Muscle layer of colon (tissue), 2 donors: ENCODE results near the gene RHBDF1.
A peak's percentile ranks its signal among the peaks of the same experiment; 100 is the strongest.

ENCODE experiments used
- H3K27ac ChIP-seq: one replicate; pipeline ENCODE4 v1.7.0; 2013; ENCODE audit warnings: low read depth, mild to moderate bottlenecking, low read length, moderate library complexity
- H3K27me3 ChIP-seq, 2 donors: one replicate each; pipeline ENCODE4 v1.7.0; 2013; ENCODE audit warnings: low read length in 2 of 2, mild to moderate bottlenecking in 2 of 2; ENCODE audit not compliant: insufficient read depth in 2 of 2, control insufficient read depth in 1 of 2
- H3K36me3 ChIP-seq: one replicate; pipeline ENCODE4 v1.7.0; 2013; ENCODE audit warnings: mild to moderate bottlenecking, low read length; ENCODE audit not compliant: insufficient read depth
- H3K4me1 ChIP-seq: one replicate; pipeline ENCODE4 v1.7.0; 2013; ENCODE audit warnings: mild to moderate bottlenecking, low read length; ENCODE audit not compliant: insufficient read depth
- H3K4me3 ChIP-seq, 2 donors: one replicate each; pipeline ENCODE4 v1.7.0; 2013; ENCODE audit warnings: low read length in 2 of 2, low read depth in 1 of 2, mild to moderate bottlenecking in 1 of 2, moderate library complexity in 1 of 2
- H3K9ac ChIP-seq: one replicate; pipeline ENCODE4 v1.7.0; 2013; ENCODE audit warnings: low read length
- H3K9me3 ChIP-seq: one replicate; pipeline ENCODE4 v1.7.0; 2013; ENCODE audit warnings: mild to moderate bottlenecking, low read length
- donor health status: abdominal sarcoma.
- donor health status: Adenocarcinoma of cecum.

RHBDF1 gene

GRCh38 chr16:60929-61878, 11.2 kb downstream of the RHBDF1 start:
- H3K9me3 ChIP-seq, result no peaks in the 10 kb centered on the region
- H3K4me1 ChIP-seq, result peaks cover 12% of the 10 kb centered on the region
- no peak overlapping the region for H3K9ac ChIP-seq
- H3K4me3 ChIP-seq, result no peak overlapping the region
- no peak overlapping the region for H3K27ac ChIP-seq
- H3K36me3 ChIP-seq, result peaks cover 62% of the 10 kb centered on the region
- H3K27me3 ChIP-seq, result no peaks in the 10 kb centered on the region

DNA sequence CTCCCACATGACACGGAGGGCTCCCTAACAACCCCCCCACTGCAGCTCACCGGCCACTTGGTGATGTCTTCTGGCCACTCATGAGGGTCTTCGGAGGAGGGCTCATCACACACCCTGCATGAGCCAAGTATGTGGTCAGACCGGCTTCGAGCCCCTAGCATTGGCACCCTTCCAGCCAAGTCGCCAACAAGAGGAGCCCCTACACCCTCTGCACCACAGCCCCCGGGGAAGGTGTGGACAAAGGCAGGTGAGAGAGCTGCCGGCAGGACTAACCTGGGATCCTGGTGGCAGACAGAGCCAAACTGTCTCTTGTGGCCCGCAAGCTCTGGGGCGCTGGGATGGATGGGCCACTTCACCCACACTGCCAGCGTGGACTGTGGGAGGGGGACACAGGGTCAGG, 12.3 kb downstream of the RHBDF1 start:
- Histone ChIP-seq H3K4me3 (no peak overlapping the region), H3K9ac (no peak overlapping the region), H3K9me3 (no peaks in the 10 kb centered on the region), H3K36me3 (peaks cover 68% of the 10 kb centered on the region), H3K27ac (no peak overlapping the region), H3K4me1 (peaks cover 2% of the 10 kb centered on the region), H3K27me3 (no peaks in the 10 kb centered on the region)

DNA sequence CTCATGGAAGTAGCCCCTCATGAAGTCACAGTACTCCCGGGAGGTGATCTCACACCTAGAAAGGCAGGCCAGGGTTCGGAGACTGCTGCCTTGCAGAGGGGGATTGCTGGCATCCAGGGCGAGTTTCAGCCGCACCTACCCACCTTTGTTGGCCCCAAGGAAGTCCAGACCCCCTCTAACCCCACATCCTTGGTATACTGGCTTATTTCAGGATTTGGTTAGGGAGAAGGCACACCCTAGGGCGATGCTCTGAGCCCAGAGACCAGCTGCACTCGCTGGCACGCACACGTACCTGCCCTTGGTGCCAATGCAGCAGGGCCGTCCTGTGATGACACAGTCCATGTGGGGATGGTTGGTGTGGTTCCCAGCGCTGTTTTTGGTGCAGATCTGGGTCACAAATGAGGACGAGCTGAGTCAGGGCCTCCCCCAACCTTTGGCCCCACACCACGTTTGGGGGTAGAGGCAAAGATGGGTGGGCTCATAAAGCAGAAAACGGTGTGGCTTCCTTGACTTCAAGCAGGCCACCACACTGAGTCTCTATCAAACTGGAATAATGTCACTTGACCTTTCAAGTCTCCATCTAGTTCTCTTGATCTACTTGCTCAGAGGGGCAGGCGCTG, 12.9 kb downstream of the RHBDF1 start:
- no peaks in the 10 kb centered on the region for H3K9me3 ChIP-seq
- no peak overlapping the region for H3K27ac ChIP-seq
- no peaks in the 10 kb centered on the region for H3K27me3 ChIP-seq
- no peak overlapping the region for H3K4me3 ChIP-seq
- H3K9ac ChIP-seq, result no peak overlapping the region
- H3K4me1 ChIP-seq, result no peaks in the 10 kb centered on the region
- H3K36me3 ChIP-seq, result peaks cover 63% of the 10 kb centered on the region

GRCh38 chr16:58491-59439, 13.7 kb downstream of the RHBDF1 start:
- H3K27me3 ChIP-seq, result no peaks in the 10 kb centered on the region
- no peak overlapping the region for H3K4me3 ChIP-seq
- no peaks in the 10 kb centered on the region for H3K9me3 ChIP-seq
- no peak overlapping the region for H3K9ac ChIP-seq
- H3K36me3 ChIP-seq, result peaks cover 55% of the 10 kb centered on the region
- H3K27ac ChIP-seq, result no peak overlapping the region
- H3K4me1 ChIP-seq, result peaks cover 5% of the 10 kb centered on the region

DNA sequence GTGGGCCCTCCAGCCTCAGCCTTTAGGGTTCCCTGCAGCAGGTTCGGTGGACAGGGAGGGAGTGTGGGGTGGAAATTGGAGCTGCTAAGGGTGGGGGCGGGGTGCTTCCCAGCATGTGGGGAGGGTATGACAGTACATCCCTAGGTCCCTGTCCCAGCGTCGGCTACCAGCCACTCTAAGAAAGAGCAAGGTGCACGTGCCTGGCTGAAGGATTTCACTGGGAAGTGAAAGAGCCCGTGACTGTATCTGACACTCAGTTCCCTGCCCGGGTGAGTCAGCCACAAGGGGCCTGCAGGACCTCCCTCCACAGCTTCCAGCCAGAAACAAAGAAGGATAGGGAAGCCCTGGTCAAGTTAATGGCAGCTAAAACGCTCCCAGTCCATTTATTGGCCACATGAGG, 14.7 kb downstream of the RHBDF1 start:
- Histone ChIP-seq H3K9me3 (no peaks in the 10 kb centered on the region), H3K4me3 (no peak overlapping the region), H3K9ac (no peak overlapping the region), H3K36me3 (peaks cover 50% of the 10 kb centered on the region), H3K27ac (no peak overlapping the region), H3K4me1 (peaks cover 5% of the 10 kb centered on the region), H3K27me3 (no peaks in the 10 kb centered on the region)

GRCh38 chr16:56231-56927, 16.1 kb downstream of the RHBDF1 start:
- no peak overlapping the region for H3K4me3 ChIP-seq
- peaks cover 5% of the 10 kb centered on the region for H3K4me1 ChIP-seq
- no peak overlapping the region for H3K9ac ChIP-seq
- peaks cover 50% of the 10 kb centered on the region for H3K36me3 ChIP-seq
- H3K27ac ChIP-seq, result no peak overlapping the region
- H3K9me3 ChIP-seq, result no peaks in the 10 kb centered on the region
- H3K27me3 ChIP-seq, result no peaks in the 10 kb centered on the region

DNA sequence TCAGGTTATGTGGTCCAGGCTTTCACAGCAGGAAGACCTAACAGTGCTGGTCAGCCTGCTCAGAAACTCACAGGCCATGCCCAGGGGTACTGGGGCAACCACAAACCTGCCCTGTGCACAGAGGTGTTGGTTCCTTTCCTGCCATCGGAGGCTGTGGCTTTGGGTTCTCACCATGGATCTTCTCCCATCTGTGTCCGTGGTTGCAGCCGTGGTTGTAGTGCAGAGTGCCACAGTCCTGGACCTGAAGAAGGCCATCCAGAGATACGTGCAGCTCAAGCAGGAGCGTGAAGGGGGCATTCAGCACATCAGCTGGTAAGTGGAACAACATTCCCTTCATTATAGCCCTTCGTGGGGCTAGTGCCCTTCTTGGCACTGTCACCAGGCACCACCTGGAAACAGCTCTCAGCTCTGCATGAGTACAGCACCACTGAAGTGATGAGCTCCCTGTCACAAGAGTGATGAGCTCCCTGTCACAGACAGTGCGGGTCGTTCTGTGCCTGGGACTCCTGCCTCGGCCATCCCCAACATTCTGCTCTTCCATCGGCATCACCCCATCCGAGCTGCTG, 16.8 kb downstream of the RHBDF1 start:
- H3K27me3 ChIP-seq, result no peaks in the 10 kb centered on the region
- H3K4me3 ChIP-seq, result no peak overlapping the region
- H3K4me1 ChIP-seq, result peaks cover 5% of the 10 kb centered on the region
- H3K9ac ChIP-seq, result no peak overlapping the region
- no peak overlapping the region for H3K27ac ChIP-seq
- H3K9me3 ChIP-seq, result no peaks in the 10 kb centered on the region
- peaks cover 52% of the 10 kb centered on the region for H3K36me3 ChIP-seq

GRCh38 chr16:54237-54581, 18.2 kb downstream of the RHBDF1 start:
- H3K9me3 ChIP-seq, result no peaks in the 10 kb centered on the region
- peaks cover 37% of the 10 kb centered on the region for H3K36me3 ChIP-seq
- H3K4me3 ChIP-seq, result peak overlapping the region; percentile 77 to 84
- peak overlapping the region; percentile 19 for H3K9ac ChIP-seq
- H3K27ac ChIP-seq, result peak overlapping the region; percentile 90
- H3K27me3 ChIP-seq, result no peaks in the 10 kb centered on the region
- H3K4me1 ChIP-seq, result peaks cover 5% of the 10 kb centered on the region

DNA sequence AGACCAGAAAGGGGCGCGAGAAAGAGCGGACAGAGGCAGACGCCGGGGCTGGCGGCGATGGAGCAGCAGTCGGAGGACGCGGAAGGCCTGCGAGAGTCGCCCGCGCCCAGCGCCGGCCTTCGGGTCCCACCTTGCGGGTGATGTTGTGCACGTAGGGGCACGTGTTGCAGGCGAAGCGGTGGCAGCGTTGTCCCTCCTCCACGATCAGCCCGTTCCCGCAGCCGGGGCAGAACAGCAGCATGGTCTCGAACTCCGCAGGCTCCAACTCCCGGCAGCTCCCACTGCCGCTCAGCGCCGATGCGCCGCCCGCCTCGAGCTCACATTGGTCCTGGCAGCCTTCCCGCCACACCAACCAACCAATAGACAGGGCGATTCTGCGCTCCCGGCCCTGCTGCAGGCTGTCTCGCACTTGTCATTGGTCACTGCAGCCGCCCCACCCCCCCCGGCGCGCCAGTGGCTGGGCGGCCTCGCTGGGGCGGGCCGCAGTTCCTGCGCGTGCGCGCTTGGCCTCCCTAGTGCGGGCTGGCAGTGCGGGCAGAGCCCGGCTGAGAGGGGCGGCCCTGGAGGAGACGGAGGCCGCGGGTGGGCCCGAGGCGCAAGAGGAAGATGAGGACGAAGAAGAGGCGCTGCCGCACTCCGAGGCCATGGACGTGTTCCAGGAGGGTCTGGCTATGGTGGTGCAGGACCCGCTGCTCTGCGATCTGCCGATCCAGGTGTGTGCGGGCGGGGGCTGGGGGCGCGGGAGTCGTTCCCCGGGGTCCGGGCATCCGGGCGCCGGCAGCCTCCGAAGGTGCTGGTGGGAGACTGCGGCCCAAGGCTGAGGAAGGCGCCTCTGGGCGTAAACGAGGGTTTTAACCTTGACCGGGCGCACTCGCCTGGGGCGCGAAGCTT, 18.8 kb downstream of the RHBDF1 start, which contains the start of the genes POLR3K and SNRNP25:
TSS of gene POLR3K (minus strand) at position 263 of the 891 bp plus-strand sequence. CDS start at position 241, 22 bp downstream.
TSS of gene SNRNP25 (plus strand) at position 483 of the 891 bp plus-strand sequence. CDS start at position 672, 189 bp downstream.
- H3K9me3 ChIP-seq, result no peaks in the 10 kb centered on the region
- peak within 1 kb of the TSS; percentile 77 to 84 for H3K4me3 ChIP-seq
- peaks cover 5% of the 10 kb centered on the region for H3K4me1 ChIP-seq
- H3K36me3 ChIP-seq, result peaks cover 31% of the 10 kb centered on the region
- peak within 1 kb of the TSS; percentile 19 for H3K9ac ChIP-seq
- H3K27me3 ChIP-seq, result no peaks in the 10 kb centered on the region
- H3K27ac ChIP-seq, result peak within 1 kb of the TSS; percentile 90
